Measurements from ENCODE around the gene OAS3. TPM values are rescaled to one million over a fixed set of nuclear protein-coding genes. Genes with fewer than 3 reads are reported as not detected.

The OAS3 gene, protein sequence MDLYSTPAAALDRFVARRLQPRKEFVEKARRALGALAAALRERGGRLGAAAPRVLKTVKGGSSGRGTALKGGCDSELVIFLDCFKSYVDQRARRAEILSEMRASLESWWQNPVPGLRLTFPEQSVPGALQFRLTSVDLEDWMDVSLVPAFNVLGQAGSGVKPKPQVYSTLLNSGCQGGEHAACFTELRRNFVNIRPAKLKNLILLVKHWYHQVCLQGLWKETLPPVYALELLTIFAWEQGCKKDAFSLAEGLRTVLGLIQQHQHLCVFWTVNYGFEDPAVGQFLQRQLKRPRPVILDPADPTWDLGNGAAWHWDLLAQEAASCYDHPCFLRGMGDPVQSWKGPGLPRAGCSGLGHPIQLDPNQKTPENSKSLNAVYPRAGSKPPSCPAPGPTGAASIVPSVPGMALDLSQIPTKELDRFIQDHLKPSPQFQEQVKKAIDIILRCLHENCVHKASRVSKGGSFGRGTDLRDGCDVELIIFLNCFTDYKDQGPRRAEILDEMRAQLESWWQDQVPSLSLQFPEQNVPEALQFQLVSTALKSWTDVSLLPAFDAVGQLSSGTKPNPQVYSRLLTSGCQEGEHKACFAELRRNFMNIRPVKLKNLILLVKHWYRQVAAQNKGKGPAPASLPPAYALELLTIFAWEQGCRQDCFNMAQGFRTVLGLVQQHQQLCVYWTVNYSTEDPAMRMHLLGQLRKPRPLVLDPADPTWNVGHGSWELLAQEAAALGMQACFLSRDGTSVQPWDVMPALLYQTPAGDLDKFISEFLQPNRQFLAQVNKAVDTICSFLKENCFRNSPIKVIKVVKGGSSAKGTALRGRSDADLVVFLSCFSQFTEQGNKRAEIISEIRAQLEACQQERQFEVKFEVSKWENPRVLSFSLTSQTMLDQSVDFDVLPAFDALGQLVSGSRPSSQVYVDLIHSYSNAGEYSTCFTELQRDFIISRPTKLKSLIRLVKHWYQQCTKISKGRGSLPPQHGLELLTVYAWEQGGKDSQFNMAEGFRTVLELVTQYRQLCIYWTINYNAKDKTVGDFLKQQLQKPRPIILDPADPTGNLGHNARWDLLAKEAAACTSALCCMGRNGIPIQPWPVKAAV
- total RNA-seq = 24.9 and 25.5 TPM in 2 replicates
- 6.2 TPM for total RNA-seq (2013)
- polyA plus RNA-seq = 8.5 and 16.5 TPM in 2 replicates
- 16.7 and 22.1 TPM in 2 replicates for polyA minus RNA-seq

GRCh38 chr12:112937741-112938719 lies at the start of gene OAS3:
OAS3 (plus strand) TSS chr12:112938474; CDS start chr12:112938531, 57 bp downstream.
- Mint-ChIP-seq H3K4me1 (peaks cover 28% of the 10 kb centered on the region), H3K4me3 (peak within 1 kb of the TSS; percentile 89), H3K27me3 (no peaks in the 10 kb centered on the region), H3K27ac (peak within 1 kb of the TSS; percentile 83), H3K9me3 (ENCODE audit: insufficient read depth) (no peaks in the 10 kb centered on the region)
- no peaks in the 10 kb centered on the region for H3K27me3 ChIP-seq (replicated peaks in 1 of 4; ENCODE audit: control extremely low read depth in 1 of 4, control insufficient read depth in 3 of 4, insufficient read depth in 4 of 4, low read length in 3 of 4)
- H3K9ac ChIP-seq (ENCODE audit: low read length) = peak within 1 kb of the TSS; percentile 81
- H3K4me1 ChIP-seq (ENCODE audit: control insufficient read depth in 2 of 2, insufficient read depth in 2 of 2, low read length in 2 of 2) = peaks cover 25 to 26% of the 10 kb centered on the region in 2 donors
- peak; percentile 81 for DNase-seq
- H3K9me3 ChIP-seq (ENCODE audit: control extremely low read depth in 1 of 3, control insufficient read depth in 2 of 3, insufficient read depth in 1 of 3, low read length in 2 of 3) = no peaks in the 10 kb centered on the region
- no peak for TF ChIP-seq CTCF (IDR thresholded peaks at IDR 0.05)
- no peak for TF ChIP-seq EZH2 (IDR thresholded peaks at IDR 0.05; ENCODE audit: borderline replicate concordance, insufficient read depth, low read depth, low read length, poor library complexity, severe bottlenecking)
- H3K27ac ChIP-seq (ENCODE audit: low read length in 2 of 2) = peak within 1 kb of the TSS; percentile 45 to 59
- POLR2A ChIA-PET = interaction anchor here (1.3 kb wide), 2 partner anchors 37 to 40 kb away, joined by 3 read pairs; partner anchors contain the start of gene OAS2
- CTCF ChIA-PET = interaction anchor here (0.7 to 1.4 kb wide), 8 partner anchors 10 to 55 kb away, joined by 3 to 5 read pairs (median 4); partner anchors contain the start of genes OAS1 and OAS2
- intact Hi-C loops (cut with micrococcal nuclease) = loop anchor here (1.0 to 2.0 kb wide), 2 partner anchors 31 to 40 kb away; partner anchors contain the start of genes OAS1 and OAS2
- H3K4me3 ChIP-seq (ENCODE audit: control extremely low read depth in 1 of 5, extremely low read depth in 1 of 5, insufficient read depth in 1 of 5, low read depth in 2 of 5, low read length in 4 of 5) = peak within 1 kb of the TSS; percentile 63 to 81 (median 76)
- H3K79me2 ChIP-seq (ENCODE audit: control insufficient read depth, insufficient read depth, low read length) = peaks cover 12% of the 10 kb centered on the region
- peak within 1 kb of the TSS; percentile 74 for H2AFZ ChIP-seq (ENCODE audit: insufficient read depth, low read depth, low read length, poor library complexity, severe bottlenecking)
- WGBS (ENCODE audit: insufficient coverage) = 3% methylated on average over 43 of the region's 50 CpGs
- H3K36me3 ChIP-seq (replicated peaks in 1 of 2; ENCODE audit: control extremely low read depth in 1 of 2, control insufficient read depth in 1 of 2, extremely low read depth in 1 of 2, insufficient read depth in 2 of 2, low read length in 1 of 2) = peaks cover 0 to 2% of the 10 kb centered on the region in 2 experiments
- H3K4me2 ChIP-seq (replicated peaks; ENCODE audit: low read depth, low read length, poor library complexity, severe bottlenecking) = peak within 1 kb of the TSS; percentile 84
- ATAC-seq (ENCODE audit: low read depth) = peak; percentile 70
- no peaks in the 10 kb centered on the region for H4K20me1 ChIP-seq (ENCODE audit: control insufficient read depth, insufficient read depth, low read length, poor library complexity, severe bottlenecking)
